SK-N-SH treated with all-trans-retinoic acid at 6 μM for 48 hours (cell line): Measurements from ENCODE around the gene HRH2.

Source experiments
- ATAC-seq: fragments of 200-7000 bp; cut with Tn5 transposase; 3 replicates; pipeline ENCODE4 v1.9.1; 2020; ENCODE audit warnings: mild to moderate bottlenecking, moderate library complexity
- ARNTL ChIP-seq: fragments of 450-650 bp; formaldehyde crosslinking; IDR thresholded peaks from 2 replicates; pipeline ENCODE4 v1.5.0; 2020; ENCODE audit warnings: low read depth, mild to moderate bottlenecking, moderate library complexity, borderline replicate concordance
- BACH2 ChIP-seq: fragments of 250-450 bp; sonication (Bioruptor Pico); IDR thresholded peaks from 2 replicates; pipeline ENCODE4 v1.9.0; 2021; ENCODE audit warnings: mild to moderate bottlenecking, borderline replicate concordance
- CSDC2 ChIP-seq: fragments of 250-450 bp; sonication (Bioruptor Pico); IDR thresholded peaks from 2 replicates; pipeline ENCODE4 v1.5.0; 2020; ENCODE audit warnings: mild to moderate bottlenecking, moderate library complexity
- CSRNP3 ChIP-seq: fragments of 250-450 bp; sonication (Bioruptor Pico); IDR thresholded peaks from 2 replicates; pipeline ENCODE4 v1.5.1; 2021; ENCODE audit warnings: mild to moderate bottlenecking, moderate library complexity
- ESRRG ChIP-seq: fragments of 250-450 bp; sonication (Bioruptor Pico); IDR thresholded peaks from 2 replicates; pipeline ENCODE4 v1.6.1; 2021; ENCODE audit warnings: mild to moderate bottlenecking
- GLIS3 ChIP-seq: fragments of 250-450 bp; sonication (Bioruptor Pico); IDR thresholded peaks from 2 replicates; pipeline ENCODE4 v1.5.0; 2020; ENCODE audit warnings: mild to moderate bottlenecking, moderate library complexity
- ISL1 ChIP-seq: fragments of 250-450 bp; sonication (Bioruptor Pico); IDR thresholded peaks from 2 replicates; pipeline ENCODE4 v2.1.2; 2022; ENCODE audit warnings: mild to moderate bottlenecking, moderate library complexity
- OSR1 ChIP-seq: fragments of 250-450 bp; sonication (Bioruptor Pico); IDR thresholded peaks from 2 replicates; pipeline ENCODE4 v1.8.0; 2022; ENCODE audit warnings: moderate library complexity, mild to moderate bottlenecking, inconsistent platforms
- POU6F1 ChIP-seq: fragments of 250-450 bp; sonication (Bioruptor Pico); IDR thresholded peaks from 2 replicates; pipeline ENCODE4 v1.8.0; 2021; ENCODE audit warnings: low read depth, mild to moderate bottlenecking, moderate library complexity, borderline replicate concordance
- PPARA ChIP-seq: fragments of 250-450 bp; sonication (Bioruptor Pico); IDR thresholded peaks from 2 replicates; pipeline ENCODE4 v1.5.0; 2020; ENCODE audit warnings: mild to moderate bottlenecking, borderline replicate concordance
- RARB ChIP-seq: fragments of 250-450 bp; sonication (Bioruptor Pico); IDR thresholded peaks from 2 replicates; pipeline ENCODE4 v1.8.0; 2021; ENCODE audit warnings: mild to moderate bottlenecking, moderate library complexity
- SNAI2 ChIP-seq: fragments of 250-450 bp; sonication (Bioruptor Pico); IDR thresholded peaks from 2 replicates; pipeline ENCODE4 v1.5.0; 2020; ENCODE audit warnings: mild to moderate bottlenecking, moderate library complexity
- TCF4 ChIP-seq: fragments of 250-450 bp; sonication (Bioruptor Pico); IDR thresholded peaks from 2 replicates; pipeline ENCODE4 v1.8.0; 2021; ENCODE audit warnings: mild to moderate bottlenecking, moderate library complexity, borderline replicate concordance
- TOX ChIP-seq: fragments of 250-450 bp; sonication (Bioruptor Pico); IDR thresholded peaks from 2 replicates; pipeline ENCODE4 v1.8.0; 2021; ENCODE audit warnings: mild to moderate bottlenecking, moderate library complexity, borderline replicate concordance
- ZC3H10 ChIP-seq: fragments of 250-450 bp; sonication (Bioruptor Pico); IDR thresholded peaks from 2 replicates; pipeline ENCODE4 v1.5.1; 2021; ENCODE audit warnings: mild to moderate bottlenecking, moderate library complexity
- ZFP3 ChIP-seq: fragments of 250-450 bp; sonication (Bioruptor Pico); IDR thresholded peaks from 2 replicates; pipeline ENCODE4 v1.5.0; 2020; ENCODE audit warnings: mild to moderate bottlenecking, moderate library complexity
- ZFP30 ChIP-seq: fragments of 450-650 bp; formaldehyde crosslinking; IDR thresholded peaks from 2 replicates; pipeline ENCODE4 v1.5.0; 2022; ENCODE audit warnings: mild to moderate bottlenecking, moderate library complexity
- ZNF565 ChIP-seq: fragments of 450-650 bp; formaldehyde crosslinking; conservative IDR thresholded peaks from 2 replicates; pipeline ENCODE4 v1.5.0; 2020; ENCODE audit warnings: low read depth, mild to moderate bottlenecking, moderate library complexity
- ZNF70 ChIP-seq: fragments of 450-650 bp; formaldehyde crosslinking; IDR thresholded peaks from 2 replicates; pipeline ENCODE4 v1.5.0; 2020; ENCODE audit warnings: mild to moderate bottlenecking, moderate library complexity
- ZNF8 ChIP-seq: fragments of 450-650 bp; formaldehyde crosslinking; IDR thresholded peaks from 2 replicates; pipeline ENCODE4 v1.5.0; 2020; ENCODE audit warnings: mild to moderate bottlenecking, moderate library complexity
- TF ChIP-seq, protein P1 (sequence below): fragments of 250-450 bp; sonication (Bioruptor Pico); IDR thresholded peaks from 2 replicates; pipeline ENCODE4 v1.5.0; 2020; ENCODE audit warnings: mild to moderate bottlenecking, moderate library complexity
- TF ChIP-seq, protein P2 (sequence below): fragments of 250-450 bp; sonication (Bioruptor Pico); IDR thresholded peaks from 2 replicates; pipeline ENCODE4 v1.5.1; 2020; ENCODE audit warnings: low read depth, mild to moderate bottlenecking, moderate library complexity

Gene HRH2

DNA sequence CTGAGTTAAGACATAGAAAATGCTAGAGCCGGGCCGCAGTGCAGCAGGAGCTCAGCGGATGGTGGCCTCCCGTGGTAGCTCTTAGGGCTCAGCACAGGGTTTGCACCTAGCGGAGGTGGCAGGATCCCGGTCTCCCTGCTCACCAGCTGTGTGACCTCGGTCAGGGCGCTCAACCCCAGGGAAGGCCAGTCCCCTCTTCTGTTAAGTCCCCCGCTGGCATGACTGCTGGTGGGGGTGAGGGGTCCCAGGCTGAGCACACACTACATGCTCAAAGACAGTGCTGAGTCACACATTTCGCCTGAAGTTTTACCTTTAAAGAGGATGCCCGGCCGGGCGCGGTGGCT lies 39.0 kb downstream of the HRH2 start (continued):
- TF ChIP-seq PPARA (CRISPR knock-in tag), result no peak

DNA sequence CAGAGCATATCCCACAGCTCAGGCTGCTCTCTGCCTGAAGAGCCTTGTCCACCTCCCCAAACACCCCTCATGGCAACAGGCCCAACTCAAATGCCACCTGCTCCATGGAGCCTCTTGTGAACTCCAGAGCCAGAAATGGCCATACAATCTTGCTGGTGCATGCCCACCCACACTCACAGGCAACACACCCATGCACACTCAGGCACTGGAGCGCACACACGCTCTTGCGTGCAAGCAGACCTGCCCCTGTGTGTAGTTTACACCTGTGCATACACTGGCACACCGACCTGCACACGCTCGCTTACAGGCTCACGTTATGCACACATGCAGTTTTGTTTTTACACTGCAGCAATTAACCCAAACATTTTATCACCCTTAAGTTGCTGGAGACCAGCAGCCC lies 40.0 kb downstream of the HRH2 start:
- TF ChIP-seq ESRRG (no peak), POU6F1 (CRISPR knock-in tag) (no peak), GLIS3 (CRISPR knock-in tag) (no peak), ZC3H10 (no peak), ISL1 (no peak), TOX (no peak), RARB (CRISPR knock-in tag) (no peak), PPARA (CRISPR knock-in tag) (no peak), CSDC2 (CRISPR knock-in tag) (no peak), ZFP30 (no peak), ZFP3 (CRISPR knock-in tag) (no peak), OSR1 (CRISPR knock-in tag) (no peak), TCF4 (no peak), BACH2 (CRISPR knock-in tag) (no peak), ARNTL (CRISPR knock-in tag) (no peak), ZNF8 (CRISPR knock-in tag) (no peak), ZNF565 (no peak), SNAI2 (CRISPR knock-in tag) (no peak), CSRNP3 (CRISPR knock-in tag) (no peak)
- TF ChIP-seq, protein P1, sequence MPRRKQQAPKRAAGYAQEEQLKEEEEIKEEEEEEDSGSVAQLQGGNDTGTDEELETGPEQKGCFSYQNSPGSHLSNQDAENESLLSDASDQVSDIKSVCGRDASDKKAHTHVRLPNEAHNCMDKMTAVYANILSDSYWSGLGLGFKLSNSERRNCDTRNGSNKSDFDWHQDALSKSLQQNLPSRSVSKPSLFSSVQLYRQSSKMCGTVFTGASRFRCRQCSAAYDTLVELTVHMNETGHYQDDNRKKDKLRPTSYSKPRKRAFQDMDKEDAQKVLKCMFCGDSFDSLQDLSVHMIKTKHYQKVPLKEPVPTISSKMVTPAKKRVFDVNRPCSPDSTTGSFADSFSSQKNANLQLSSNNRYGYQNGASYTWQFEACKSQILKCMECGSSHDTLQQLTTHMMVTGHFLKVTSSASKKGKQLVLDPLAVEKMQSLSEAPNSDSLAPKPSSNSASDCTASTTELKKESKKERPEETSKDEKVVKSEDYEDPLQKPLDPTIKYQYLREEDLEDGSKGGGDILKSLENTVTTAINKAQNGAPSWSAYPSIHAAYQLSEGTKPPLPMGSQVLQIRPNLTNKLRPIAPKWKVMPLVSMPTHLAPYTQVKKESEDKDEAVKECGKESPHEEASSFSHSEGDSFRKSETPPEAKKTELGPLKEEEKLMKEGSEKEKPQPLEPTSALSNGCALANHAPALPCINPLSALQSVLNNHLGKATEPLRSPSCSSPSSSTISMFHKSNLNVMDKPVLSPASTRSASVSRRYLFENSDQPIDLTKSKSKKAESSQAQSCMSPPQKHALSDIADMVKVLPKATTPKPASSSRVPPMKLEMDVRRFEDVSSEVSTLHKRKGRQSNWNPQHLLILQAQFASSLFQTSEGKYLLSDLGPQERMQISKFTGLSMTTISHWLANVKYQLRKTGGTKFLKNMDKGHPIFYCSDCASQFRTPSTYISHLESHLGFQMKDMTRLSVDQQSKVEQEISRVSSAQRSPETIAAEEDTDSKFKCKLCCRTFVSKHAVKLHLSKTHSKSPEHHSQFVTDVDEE (CRISPR knock-in tag), result no peak
- no peak for ATAC-seq

DNA sequence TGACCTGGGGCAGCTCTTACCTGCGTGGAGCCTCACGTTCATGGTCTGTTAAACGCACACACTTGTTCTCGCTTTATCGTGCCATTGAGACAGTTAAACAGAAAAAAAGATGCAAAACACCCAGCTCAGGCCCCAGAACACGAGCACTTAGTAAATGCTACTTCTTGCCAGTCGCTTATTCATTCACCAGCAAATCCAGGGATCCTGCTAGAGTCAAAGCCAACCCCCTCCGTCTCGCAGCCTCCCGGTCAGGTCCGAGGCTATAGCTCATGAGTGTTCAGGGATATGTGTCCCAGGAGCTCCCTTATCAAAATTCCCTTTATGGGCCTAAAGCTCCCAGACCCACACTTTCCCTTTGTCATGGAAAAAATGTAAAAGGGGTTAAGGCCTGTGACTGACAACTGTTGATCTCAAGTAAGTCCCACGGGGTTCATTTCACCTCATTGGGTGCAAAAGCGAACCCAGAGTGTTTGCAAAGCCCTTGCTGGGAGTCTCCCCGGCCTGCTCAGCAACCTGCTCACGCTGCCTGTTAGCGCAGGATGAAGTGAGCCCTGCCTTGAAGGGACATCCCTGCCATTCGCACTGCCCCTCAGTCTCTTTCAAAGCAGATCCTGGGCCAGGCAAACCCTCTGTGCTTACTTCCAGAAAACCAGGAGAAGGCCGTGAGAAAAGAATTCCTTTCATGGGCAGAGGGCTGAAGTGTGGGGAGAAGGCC lies 40.7 kb downstream of the HRH2 start:
- no peak for ATAC-seq
- TF ChIP-seq OSR1 (CRISPR knock-in tag), result no peak
- TF ChIP-seq, all 23 proteins: peak for 0

- no peak for TF ChIP-seq CSRNP3 (CRISPR knock-in tag)
- no peak for TF ChIP-seq ZNF70 (CRISPR knock-in tag)
- no peak for TF ChIP-seq GLIS3 (CRISPR knock-in tag)
- no peak for TF ChIP-seq TOX
- no peak for TF ChIP-seq SNAI2 (CRISPR knock-in tag)
- TF ChIP-seq TCF4, result no peak
- TF ChIP-seq ESRRG, result no peak
- TF ChIP-seq BACH2 (CRISPR knock-in tag), result no peak
- TF ChIP-seq ARNTL (CRISPR knock-in tag), result no peak
- no peak for ATAC-seq
These were observed 43.1 kb downstream of the HRH2 start for GRCh38 chr5:175700991-175701390.

- ATAC-seq, result no peak
- no peak for TF ChIP-seq ZNF565
- no peak for TF ChIP-seq OSR1 (CRISPR knock-in tag)
- no peak for TF ChIP-seq GLIS3 (CRISPR knock-in tag)
- TF ChIP-seq PPARA (CRISPR knock-in tag), result no peak
- TF ChIP-seq, protein P1 (CRISPR knock-in tag), result no peak
- TF ChIP-seq ESRRG, result no peak
- TF ChIP-seq, protein P2, sequence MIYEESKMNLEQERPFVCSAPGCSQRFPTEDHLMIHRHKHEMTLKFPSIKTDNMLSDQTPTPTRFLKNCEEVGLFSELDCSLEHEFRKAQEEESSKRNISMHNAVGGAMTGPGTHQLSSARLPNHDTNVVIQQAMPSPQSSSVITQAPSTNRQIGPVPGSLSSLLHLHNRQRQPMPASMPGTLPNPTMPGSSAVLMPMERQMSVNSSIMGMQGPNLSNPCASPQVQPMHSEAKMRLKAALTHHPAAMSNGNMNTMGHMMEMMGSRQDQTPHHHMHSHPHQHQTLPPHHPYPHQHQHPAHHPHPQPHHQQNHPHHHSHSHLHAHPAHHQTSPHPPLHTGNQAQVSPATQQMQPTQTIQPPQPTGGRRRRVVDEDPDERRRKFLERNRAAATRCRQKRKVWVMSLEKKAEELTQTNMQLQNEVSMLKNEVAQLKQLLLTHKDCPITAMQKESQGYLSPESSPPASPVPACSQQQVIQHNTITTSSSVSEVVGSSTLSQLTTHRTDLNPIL (CRISPR knock-in tag), result no peak
- no peak for TF ChIP-seq ZFP3 (CRISPR knock-in tag)
- no peak for TF ChIP-seq ZFP30
- no peak for TF ChIP-seq ZNF8 (CRISPR knock-in tag)
- TF ChIP-seq ISL1, result no peak
These were observed 43.9 kb downstream of the HRH2 start for GRCh38 chr5:175701797-175702196.
